Fibroblast of skin of scalp (primary cell): ENCODE data around the gene SIGMAR1.
A peak's percentile ranks its signal among the peaks of the same experiment; 100 is the strongest.

Experiments
- DNase-seq: peaks from one replicate; pipeline ENCODE4 v3.0.0-alpha.2; 2013

Gene SIGMAR1

GRCh38 chr9:34630402-34631154 is 7.0 kb downstream of the SIGMAR1 start:
- no peak for DNase-seq

DNA sequence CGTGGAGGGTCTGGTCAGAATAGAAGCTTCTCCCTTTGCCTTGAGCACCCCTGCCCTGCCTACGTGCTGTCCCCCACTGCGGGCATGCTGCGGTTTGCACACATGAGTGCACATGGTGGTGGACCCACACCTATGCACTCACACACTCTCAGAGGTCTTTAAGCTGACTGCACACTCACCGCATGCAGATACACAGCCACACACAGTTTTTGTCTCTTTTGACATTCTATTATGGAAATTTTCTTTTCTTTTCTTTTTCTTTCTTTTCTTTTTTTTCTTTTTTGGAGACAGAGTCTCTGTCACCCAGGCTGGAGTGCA is 8.1 kb downstream of the SIGMAR1 start:
- DNase-seq, result no peak

DNA sequence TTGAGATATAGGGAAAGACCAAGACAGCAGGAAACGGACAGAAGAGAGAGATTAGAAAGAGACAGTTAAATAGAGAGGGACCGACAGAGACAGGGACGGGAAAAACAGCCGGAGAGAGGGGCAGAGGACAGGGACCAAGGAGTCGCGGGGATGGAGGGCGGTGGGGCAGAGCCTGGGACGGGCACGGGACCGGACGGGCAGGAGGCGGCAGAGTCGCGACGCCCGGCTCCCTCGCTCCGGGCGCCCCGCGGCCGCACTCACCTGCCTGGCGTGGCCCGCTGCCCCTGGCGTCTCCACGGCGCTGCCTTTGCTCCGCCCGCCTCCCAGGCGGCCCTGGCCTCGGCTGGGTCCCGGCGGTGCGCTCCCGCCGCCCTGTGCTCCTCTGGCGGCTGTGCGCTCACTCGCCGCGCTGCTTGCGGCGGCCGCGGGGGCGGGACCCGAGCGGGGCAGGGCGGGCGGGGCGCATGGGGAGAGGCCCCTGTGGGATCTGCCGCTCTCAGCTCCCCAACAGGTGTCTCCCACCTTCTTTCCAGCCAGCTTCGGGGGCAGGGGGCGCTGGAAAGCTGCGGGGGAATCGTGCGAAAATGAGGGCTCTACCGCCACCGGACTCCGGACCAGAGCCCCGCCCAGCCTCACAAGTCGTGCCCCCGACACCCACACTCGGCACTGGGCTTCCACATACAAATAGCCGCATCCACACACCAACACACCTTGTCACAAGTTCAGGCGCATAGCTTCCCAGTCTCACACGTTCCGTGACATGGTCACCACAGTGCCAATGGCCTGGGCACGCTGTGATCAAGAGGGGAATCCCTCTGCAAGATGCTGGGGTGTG is 8.7 kb downstream of the SIGMAR1 start, which contains the start of gene ARID3C:
TSS of gene ARID3C (minus strand) at position 411 of the 835 bp plus-strand sequence. CDS start 1,052 bp downstream, outside the sequence.
- DNase-seq, result no peak

GRCh38 chr9:34627716-34628655 is 9.6 kb downstream of the SIGMAR1 start:
- DNase-seq, result no peak

GRCh38 chr9:34625186-34625486 is 12.5 kb downstream of the SIGMAR1 start:
- DNase-seq, result no peak

- no peak for DNase-seq
Observed at GRCh38 chr9:34624475-34625185, 13.0 kb downstream of the SIGMAR1 start.

GRCh38 chr9:34623374-34624235 is 14.0 kb downstream of the SIGMAR1 start:
- DNase-seq, result no peak

GRCh38 chr9:34620061-34620994 is 17.3 kb downstream of the SIGMAR1 start, which contains the start of gene DCTN3:
TSS of gene DCTN3 (minus strand) at chr9:34620495. CDS start at chr9:34620464, 31 bp downstream.
- peak; percentile 95 for DNase-seq

- DNase-seq, result no peak
Observed at GRCh38 chr9:34615132-34615531, 22.5 kb downstream of the SIGMAR1 start.

- DNase-seq, result peak; percentile 73
Observed at GRCh38 chr9:34612788-34613390, 24.7 kb downstream of the SIGMAR1 start.

GRCh38 chr9:34611811-34612787 is 25.5 kb downstream of the SIGMAR1 start, which contains the start of gene RPP25L:
TSS of gene RPP25L (minus strand) at chr9:34612097. CDS start at chr9:34611296, 801 bp downstream.
- peak; percentile 86 for DNase-seq

- DNase-seq, result no peak
Observed at GRCh38 chr9:34611251-34611810, 26.3 kb downstream of the SIGMAR1 start.

- no peak for DNase-seq
Observed at GRCh38 chr9:34610434-34611206, 27.0 kb downstream of the SIGMAR1 start.

DNA sequence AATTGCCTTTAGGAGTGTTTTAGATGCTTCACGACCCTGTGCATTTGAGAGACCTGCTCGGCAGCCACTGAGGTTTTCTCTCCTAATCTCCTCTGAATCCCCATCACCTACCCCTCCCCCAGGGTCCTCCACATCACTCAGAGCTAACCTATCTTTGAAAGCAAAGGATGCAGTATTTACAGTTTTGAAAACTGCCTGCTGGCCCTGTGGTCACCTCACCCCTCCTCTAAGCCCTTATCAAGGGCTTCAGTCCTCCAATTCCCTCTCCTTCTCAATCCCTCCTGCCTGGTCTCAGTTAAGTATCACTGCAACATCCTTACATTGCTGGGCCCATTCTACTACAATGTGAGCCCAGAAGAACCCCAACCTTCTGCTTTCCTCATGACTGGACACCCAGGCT is 30.3 kb downstream of the SIGMAR1 start:
- DNase-seq, result no peak

DNA sequence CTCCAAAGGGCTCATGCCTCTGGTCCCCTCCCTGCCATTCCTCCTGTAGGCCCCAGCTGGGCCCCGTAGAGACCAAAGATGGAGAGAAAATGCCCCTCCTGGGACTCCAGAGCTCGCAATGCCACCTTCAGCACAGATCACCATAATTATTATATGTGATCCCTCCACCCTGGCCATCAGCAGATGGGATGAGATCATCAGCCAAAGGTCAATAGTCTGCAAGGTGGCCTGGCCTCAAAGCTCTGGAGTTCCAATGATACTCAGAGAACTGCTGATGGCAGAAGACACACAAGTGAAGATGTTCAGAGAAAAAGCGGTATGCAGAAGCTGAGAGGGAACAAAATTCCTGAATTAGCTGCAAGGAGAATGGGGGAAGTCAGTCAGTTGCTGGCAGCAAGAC is 30.7 kb downstream of the SIGMAR1 start:
- no peak for DNase-seq

DNA sequence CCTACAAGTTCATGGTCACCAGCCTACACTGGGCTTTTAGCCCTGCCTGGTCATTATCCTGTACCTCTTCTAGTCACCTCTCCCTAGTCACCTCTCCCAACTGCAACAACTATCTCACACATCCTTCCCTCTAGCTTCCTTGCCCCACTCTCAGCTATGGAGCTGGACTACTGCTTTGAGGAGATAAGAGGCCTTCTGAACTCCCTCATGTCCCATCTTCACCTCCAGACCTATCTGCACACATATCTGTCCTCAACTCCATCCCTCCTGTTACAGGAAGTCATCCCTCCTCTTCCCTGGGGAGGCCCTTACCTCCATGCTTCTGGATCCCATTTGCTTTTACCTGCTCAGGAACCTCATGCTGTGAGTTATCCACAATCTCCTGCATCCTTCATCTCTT is 31.4 kb downstream of the SIGMAR1 start:
- no peak for DNase-seq
